GM12874 (cell line): Measurements from ENCODE around the gene WDTC1.

Experiments
- TF ChIP-seq, protein P1 (sequence below): IDR thresholded peaks from 2 replicates; pipeline ENCODE4 v1.5.1; 2011; ENCODE audit warnings: low read depth, mild to moderate bottlenecking, control low read depth, low read length, moderate library complexity; ENCODE audit not compliant: insufficient read depth

WDTC1 gene

DNA sequence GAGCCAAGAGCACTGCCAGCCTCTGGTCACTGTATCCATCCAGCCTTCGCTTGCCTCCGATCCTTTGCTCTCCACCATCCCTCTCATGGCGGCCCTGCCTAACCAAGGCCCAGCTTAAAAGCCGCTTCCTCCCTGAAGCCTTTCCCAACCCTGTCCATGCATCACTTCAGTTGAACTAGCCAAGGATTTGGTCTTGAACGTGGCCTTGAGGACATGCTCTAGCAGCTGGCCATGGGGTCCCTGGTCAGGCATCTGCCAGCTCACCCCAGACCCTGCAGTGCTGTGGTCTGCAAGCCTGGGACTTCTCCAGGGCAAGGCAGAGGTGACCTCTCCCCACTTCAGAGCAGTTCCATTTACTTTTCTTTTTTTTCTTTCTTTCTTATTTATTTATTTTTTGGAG is 102.3 kb downstream of the WDTC1 start:
- TF ChIP-seq, protein P1, sequence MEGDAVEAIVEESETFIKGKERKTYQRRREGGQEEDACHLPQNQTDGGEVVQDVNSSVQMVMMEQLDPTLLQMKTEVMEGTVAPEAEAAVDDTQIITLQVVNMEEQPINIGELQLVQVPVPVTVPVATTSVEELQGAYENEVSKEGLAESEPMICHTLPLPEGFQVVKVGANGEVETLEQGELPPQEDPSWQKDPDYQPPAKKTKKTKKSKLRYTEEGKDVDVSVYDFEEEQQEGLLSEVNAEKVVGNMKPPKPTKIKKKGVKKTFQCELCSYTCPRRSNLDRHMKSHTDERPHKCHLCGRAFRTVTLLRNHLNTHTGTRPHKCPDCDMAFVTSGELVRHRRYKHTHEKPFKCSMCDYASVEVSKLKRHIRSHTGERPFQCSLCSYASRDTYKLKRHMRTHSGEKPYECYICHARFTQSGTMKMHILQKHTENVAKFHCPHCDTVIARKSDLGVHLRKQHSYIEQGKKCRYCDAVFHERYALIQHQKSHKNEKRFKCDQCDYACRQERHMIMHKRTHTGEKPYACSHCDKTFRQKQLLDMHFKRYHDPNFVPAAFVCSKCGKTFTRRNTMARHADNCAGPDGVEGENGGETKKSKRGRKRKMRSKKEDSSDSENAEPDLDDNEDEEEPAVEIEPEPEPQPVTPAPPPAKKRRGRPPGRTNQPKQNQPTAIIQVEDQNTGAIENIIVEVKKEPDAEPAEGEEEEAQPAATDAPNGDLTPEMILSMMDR = no peak

DNA sequence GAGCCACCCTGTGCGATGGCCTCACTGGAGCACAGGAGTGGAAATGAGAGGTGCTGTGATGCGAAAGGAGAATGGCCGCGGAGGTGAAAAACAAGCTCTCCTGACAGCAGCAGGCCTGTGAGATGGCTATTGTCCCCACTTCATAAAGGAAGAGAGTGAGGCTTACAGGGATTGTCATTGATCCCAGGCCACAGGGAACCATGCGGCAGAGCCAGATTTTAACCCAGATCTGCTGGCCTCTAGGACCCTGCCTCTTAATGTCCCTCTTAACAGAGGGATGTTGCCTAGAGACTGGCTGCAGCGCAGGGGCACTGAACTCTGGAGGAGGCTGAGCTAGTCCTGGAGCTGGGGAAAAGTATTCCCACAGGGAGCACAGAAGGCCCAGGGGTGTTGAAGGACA is 104.3 kb downstream of the WDTC1 start:
- TF ChIP-seq, protein P1 = no peak

DNA sequence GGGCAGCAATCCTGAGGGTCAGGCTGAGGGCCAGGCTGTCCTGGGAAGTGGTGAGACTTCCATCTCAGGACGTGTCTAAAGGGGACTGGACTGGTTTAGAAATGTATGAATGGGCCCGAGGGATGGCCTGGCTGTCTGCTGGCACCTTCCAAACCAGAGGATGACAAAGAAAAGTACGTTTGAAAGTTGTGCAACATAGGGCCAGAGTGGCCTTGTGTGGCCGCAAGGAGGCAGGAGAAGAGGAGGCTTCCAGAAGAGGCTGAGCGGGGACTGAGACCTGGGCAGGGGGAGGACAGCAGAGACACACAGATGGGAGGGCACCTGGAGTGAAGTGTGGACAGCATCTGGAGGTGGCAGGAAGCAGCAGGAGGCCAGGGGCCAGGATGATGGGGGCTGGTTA is 104.8 kb downstream of the WDTC1 start:
- TF ChIP-seq, protein P1 = no peak

DNA sequence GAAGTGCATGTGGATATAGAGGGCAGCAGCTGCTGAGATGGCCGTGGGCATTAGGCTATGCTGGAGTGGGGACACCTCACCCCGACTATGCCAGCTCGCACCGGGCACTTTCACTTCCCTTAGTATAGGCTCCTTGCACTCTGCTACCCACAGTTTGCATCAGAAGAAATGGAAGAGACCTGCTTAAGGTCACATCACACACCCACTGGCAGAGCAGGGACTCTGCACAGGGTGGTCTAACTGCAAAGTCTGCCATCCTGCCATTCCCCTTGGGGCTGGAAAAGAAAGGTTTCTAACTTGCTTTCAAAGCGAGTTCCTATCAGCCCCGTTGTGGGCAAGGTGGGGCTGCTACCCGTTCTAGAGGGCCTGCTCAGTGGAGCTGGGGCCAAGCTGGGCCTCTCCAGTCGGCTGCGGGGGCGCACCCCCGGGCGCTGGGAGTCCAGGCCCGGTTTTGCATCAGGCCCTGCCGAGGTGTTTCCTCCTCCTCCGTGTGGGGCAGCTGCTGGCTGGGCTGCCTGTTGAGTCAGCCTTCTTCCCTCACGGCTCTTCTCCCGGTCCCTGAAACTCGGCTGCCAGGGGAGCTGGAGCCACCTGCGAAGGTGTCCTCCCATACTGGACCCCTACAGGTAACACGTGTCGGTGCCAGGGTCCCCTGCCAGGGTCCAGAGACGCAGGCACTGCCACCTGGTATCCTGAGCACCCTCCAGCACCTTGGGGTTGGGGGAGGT is 107.3 kb downstream of the WDTC1 start, which contains the start of gene SYTL1:
SYTL1 (plus strand) TSS at position 498 of the 728 bp plus-strand sequence. CDS start 3,313 bp downstream, outside the sequence.
- TF ChIP-seq, protein P1 = no peak

DNA sequence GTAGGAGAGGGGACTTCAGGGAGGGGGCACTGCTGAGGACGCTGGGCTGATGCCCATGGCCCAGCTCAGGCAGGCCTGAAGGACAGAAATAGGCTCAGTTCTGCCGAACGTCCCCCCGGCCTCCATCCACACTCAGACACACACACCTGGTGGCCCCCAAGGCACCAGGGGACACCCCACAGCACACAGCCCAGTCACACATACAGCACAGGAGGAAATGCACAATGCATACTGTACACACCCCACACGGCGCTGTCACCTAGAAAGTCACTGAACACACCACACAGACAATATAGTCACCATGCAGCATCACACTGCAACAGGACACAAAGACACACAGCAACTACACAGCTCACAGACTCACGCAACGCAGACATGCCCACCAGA is 108.0 kb downstream of the WDTC1 start:
- TF ChIP-seq, protein P1 = 0 out of 2 replicates have a peak, but pooled peaks have one; percentile 3

DNA sequence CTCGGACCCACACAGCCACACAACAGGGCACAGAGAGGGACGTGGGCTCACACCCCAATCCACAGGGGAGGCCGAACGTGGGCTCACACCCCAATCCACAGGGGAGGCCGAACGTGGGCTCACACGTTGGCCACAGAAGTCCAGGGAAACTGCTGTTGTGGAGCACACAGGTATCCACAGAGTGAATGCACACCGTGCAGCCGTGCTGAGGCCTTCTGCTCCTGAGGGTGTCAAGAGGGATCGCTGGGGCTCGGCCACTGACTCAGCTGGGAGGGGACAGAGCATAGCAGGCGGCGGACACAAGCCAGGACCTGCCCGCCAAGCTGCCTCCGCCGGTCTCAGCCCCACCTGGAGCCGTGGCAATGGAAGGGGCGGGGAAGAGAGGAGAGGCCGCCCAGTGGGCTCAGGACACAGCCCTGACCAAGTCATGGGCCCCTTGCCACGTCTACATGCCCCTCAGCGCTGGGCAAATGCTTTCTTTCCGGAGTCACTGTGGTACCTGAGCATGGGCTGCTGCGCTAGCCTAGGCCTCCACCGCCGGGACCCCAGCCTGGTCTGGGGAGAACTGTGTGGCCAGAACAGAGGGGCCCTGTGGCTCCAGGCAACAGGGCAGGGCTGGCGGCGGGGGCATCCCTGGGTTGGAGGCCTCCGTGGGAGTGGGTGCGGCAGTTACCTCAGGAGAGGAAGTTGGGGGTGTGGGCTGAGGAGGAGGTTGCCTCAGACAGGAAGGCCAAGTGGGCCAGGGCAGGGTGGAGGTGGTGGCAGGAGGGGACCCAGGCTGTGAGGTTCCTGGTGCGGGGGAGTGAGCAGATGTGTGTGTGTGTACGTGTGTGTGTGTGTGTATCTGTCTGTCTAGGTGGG is 108.6 kb downstream of the WDTC1 start:
- TF ChIP-seq, protein P1 = no peak

DNA sequence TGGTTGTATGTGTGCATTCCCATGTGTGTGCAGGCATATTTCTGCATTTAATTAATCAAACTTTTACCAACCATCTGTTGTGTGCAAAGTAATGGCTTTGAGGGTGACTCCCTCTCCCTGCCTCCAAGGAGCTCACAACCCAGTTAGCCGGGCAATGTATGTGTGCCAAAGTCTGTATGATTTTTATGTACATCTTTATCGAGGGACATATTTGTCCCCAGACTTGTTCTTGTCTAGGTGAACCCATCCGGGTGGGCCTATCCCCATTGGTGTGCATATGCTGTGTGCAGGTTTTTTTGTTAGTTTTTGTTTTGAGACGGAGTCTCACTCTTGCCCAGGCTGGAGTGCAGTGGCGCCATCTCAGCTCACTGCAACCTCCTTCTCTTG is 109.2 kb downstream of the WDTC1 start:
- TF ChIP-seq, protein P1 = no peak
